Body of pancreas (tissue), 4 donors: ENCODE results near the gene MMP2. TPM values are rescaled to one million over a fixed set of nuclear protein-coding genes. Genes with fewer than 3 reads are reported as not detected.

Experiments used
- ATAC-seq: fragments of 150-250 bp; one replicate; pipeline ENCODE4 v1.9.1; 2016
- DNase-seq, 4 donors: peaks; one replicate each; pipeline ENCODE4 v3.0.0-alpha.2; 2019
- H3K27ac ChIP-seq, 4 donors: fragments of 200-600 bp; sonication (generic); 1 replicate in 3 of 4; 2 replicates in 1 of 4; pipeline versions ENCODE4 v1.5.1 to v1.6.1; 2016 to 2019; ENCODE audit warnings: mild to moderate bottlenecking in 1 of 4, mixed read lengths in 1 of 4, moderate library complexity in 1 of 4
- H3K27me3 ChIP-seq, 2 donors: fragments of 200-600 bp; sonication (generic); one replicate each; pipeline ENCODE4 v1.6.0; 2016; ENCODE audit warnings: mild to moderate bottlenecking in 1 of 2
- H3K36me3 ChIP-seq, 2 donors: fragments of 200-600 bp; sonication (generic); replicated peaks in 1 of 2; 2 replicates each; pipeline ENCODE4 v1.5.1; 2016; ENCODE audit warnings: low read depth in 2 of 2; ENCODE audit not compliant: insufficient read depth in 1 of 2
- H3K4me1 ChIP-seq: fragments of 200-600 bp; sonication (generic); one replicate; pipeline ENCODE4 v1.6.0; 2016
- H3K4me3 ChIP-seq, 2 donors: fragments of 200-600 bp; sonication (generic); 1 replicate in 1 of 2; 2 replicates in 1 of 2; pipeline ENCODE4 v1.5.1; 2016 to 2019
- H3K9me3 ChIP-seq, 3 donors: fragments of 200-600 bp; sonication (generic); 1 replicate in 2 of 3; 2 replicates in 1 of 3; pipeline ENCODE4 v1.5.1; 2016
- CTCF ChIP-seq, 7 experiments: fragments of 450-650 bp in 4 of 7; fragments of 200-600 bp in 3 of 7; sonication (generic) in 3 of 7; IDR thresholded peaks; one replicate each; pipeline ENCODE4 v1.5.1; 2016 to 2019; ENCODE audit warnings: antibody characterized with exemption in 7 of 7
- POLR2A ChIP-seq, 3 donors: fragments of 450-650 bp; IDR thresholded peaks; one replicate each; pipeline ENCODE4 v1.6.1; 2016; ENCODE audit warnings: antibody characterized with exemption in 3 of 3, mild to moderate bottlenecking in 2 of 3
- whole genome bisulfite sequencing, 2 donors: methylation state at CpG; one replicate each; pipeline ENCODE4 v1.1.5; 2017; 5-methylcytosine and 5-hydroxymethylcytosine counted together
- intact Hi-C: fragments of 100-400 bp; cut with DNase I; formaldehyde crosslinking; loops from one replicate; pipeline ENCODE4 v1.15.1; 2023
- total RNA-seq, 2 donors: library from RNA; depleted of rRNA; stranded (reverse); fragments of >200 nt; gene quantifications; one replicate each; pipeline ENCODE4 v1.1.0, GENCODE V29; 2016

MMP2 gene
- total RNA-seq, 2 donors from 2014 or later: 58.7 to 76.0 TPM

GRCh38 chr16:55465077-55465896 lies 13.7 kb upstream of the MMP2 start:
- H3K4me3 ChIP-seq: no peak overlapping the region
- DNase-seq: peak; percentile 90 to 94 (median 91)
- WGBS, 2 donors: 21 to 40% methylated on average over 13 to 19 of the region's 19 CpGs
- peak; percentile 88 for ATAC-seq
- no peaks in the 10 kb centered on the region for H3K27me3 ChIP-seq
- intact Hi-C loops: loop anchor here (10.0 kb wide), 1 partner anchor 380 kb away; no protein-coding TSS in a partner anchor
- TF ChIP-seq POLR2A (IDR thresholded peaks at IDR 0.05) (no peak), CTCF (IDR thresholded peaks at IDR 0.05) (peak; percentile 99 to 100 (median 100))
- H3K9me3 ChIP-seq: no peaks in the 10 kb centered on the region
- no peaks in the 10 kb centered on the region for H3K36me3 ChIP-seq
- peaks cover 5% of the 10 kb centered on the region for H3K4me1 ChIP-seq
- H3K27ac ChIP-seq: no peak overlapping the region

- Histone ChIP-seq H3K27me3 (no peaks in the 10 kb centered on the region), H3K36me3 (no peaks in the 10 kb centered on the region), H3K27ac (no peak overlapping the region), H3K4me1 (peaks cover 10% of the 10 kb centered on the region), H3K9me3 (no peaks in the 10 kb centered on the region), H3K4me3 (no peak overlapping the region)
- ATAC-seq (no peak), DNase-seq (no peak)
- 72 to 79% methylated on average over 4 of the region's 4 CpGs for WGBS, 2 donors
- TF ChIP-seq CTCF (IDR thresholded peaks at IDR 0.05) (no peak), POLR2A (IDR thresholded peaks at IDR 0.05) (no peak)
- intact Hi-C loops: loop anchor here (10.0 kb wide), 1 partner anchor 379 kb away; no protein-coding TSS in a partner anchor
Observed at GRCh38 chr16:55466209-55466608, 12.8 kb upstream of the MMP2 start.

GRCh38 chr16:55467898-55468297 lies 11.1 kb upstream of the MMP2 start:
- TF ChIP-seq CTCF (IDR thresholded peaks at IDR 0.05) (no peak), POLR2A (IDR thresholded peaks at IDR 0.05) (no peak)
- no peaks in the 10 kb centered on the region for H3K27me3 ChIP-seq
- no peaks in the 10 kb centered on the region for H3K9me3 ChIP-seq
- DNase-seq (no peak), ATAC-seq (no peak)
- H3K4me3 ChIP-seq: no peak overlapping the region
- H3K36me3 ChIP-seq: no peaks in the 10 kb centered on the region
- intact Hi-C loops: loop anchor here (10.0 kb wide), 1 partner anchor 377 kb away; no protein-coding TSS in a partner anchor
- peaks cover 10% of the 10 kb centered on the region for H3K4me1 ChIP-seq
- WGBS, 2 donors: 60 to 74% methylated on average over 2 to 3 of the region's 3 CpGs
- H3K27ac ChIP-seq: no peak overlapping the region

- Histone ChIP-seq H3K4me3 (no peak overlapping the region), H3K27ac (no peak overlapping the region), H3K27me3 (no peaks in the 10 kb centered on the region), H3K36me3 (no peaks in the 10 kb centered on the region), H3K4me1 (peaks cover 10% of the 10 kb centered on the region), H3K9me3 (no peaks in the 10 kb centered on the region)
- ATAC-seq (no peak), DNase-seq (no peak)
- 69 to 77% methylated on average over 5 to 7 of the region's 7 CpGs for WGBS, 2 donors
- intact Hi-C loops: loop anchor here (10.0 kb wide), 1 partner anchor 376 kb away; no protein-coding TSS in a partner anchor
- TF ChIP-seq CTCF (IDR thresholded peaks at IDR 0.05) (no peak), POLR2A (IDR thresholded peaks at IDR 0.05) (no peak)
Observed at GRCh38 chr16:55468352-55468990, 10.5 kb upstream of the MMP2 start.
